ENCODE results near the gene SLC9A9. TPM values are rescaled to one million over a fixed set of nuclear protein-coding genes. Genes with fewer than 3 reads are reported as not detected.

The SLC9A9 gene
- total RNA-seq, 6 experiments from 2014 or later, result 1.3 to 6.3 (median 3.0) TPM

- no peak overlapping the region for H3K4me3 ChIP-seq
- intact Hi-C loops (cut with DNase I), result no loop called here
- no peaks in the 10 kb centered on the region for H3K4me1 ChIP-seq
- no peaks in the 10 kb centered on the region for H3K36me3 ChIP-seq
- no peaks in the 10 kb centered on the region for H3K27me3 ChIP-seq
- WGBS (ENCODE audit: insufficient coverage, low coverage, low lambda C conversion rate, missing lambda C conversion rate), result 21% methylated on average over 6 of the region's 6 CpGs
- no peaks in the 10 kb centered on the region for H3K9me3 ChIP-seq
- H3K27ac ChIP-seq, result peak overlapping the region in 2 of 3 donors; percentile 29 to 62
- DNase-seq, result no peak
- TF ChIP-seq POLR2A (IDR thresholded peaks at IDR 0.05), result no peak
- TF ChIP-seq, protein P1, sequence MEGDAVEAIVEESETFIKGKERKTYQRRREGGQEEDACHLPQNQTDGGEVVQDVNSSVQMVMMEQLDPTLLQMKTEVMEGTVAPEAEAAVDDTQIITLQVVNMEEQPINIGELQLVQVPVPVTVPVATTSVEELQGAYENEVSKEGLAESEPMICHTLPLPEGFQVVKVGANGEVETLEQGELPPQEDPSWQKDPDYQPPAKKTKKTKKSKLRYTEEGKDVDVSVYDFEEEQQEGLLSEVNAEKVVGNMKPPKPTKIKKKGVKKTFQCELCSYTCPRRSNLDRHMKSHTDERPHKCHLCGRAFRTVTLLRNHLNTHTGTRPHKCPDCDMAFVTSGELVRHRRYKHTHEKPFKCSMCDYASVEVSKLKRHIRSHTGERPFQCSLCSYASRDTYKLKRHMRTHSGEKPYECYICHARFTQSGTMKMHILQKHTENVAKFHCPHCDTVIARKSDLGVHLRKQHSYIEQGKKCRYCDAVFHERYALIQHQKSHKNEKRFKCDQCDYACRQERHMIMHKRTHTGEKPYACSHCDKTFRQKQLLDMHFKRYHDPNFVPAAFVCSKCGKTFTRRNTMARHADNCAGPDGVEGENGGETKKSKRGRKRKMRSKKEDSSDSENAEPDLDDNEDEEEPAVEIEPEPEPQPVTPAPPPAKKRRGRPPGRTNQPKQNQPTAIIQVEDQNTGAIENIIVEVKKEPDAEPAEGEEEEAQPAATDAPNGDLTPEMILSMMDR (IDR thresholded peaks at IDR 0.05), result no peak
- peak; percentile 82 to 97 (median 84) for ATAC-seq
Measured at GRCh38 chr3:143443851-143444331, 404.4 kb downstream of the SLC9A9 start.

GRCh38 chr3:143442814-143443447, 405.3 kb downstream of the SLC9A9 start:
- no peak for ATAC-seq
- Histone ChIP-seq H3K4me1 (no peaks in the 10 kb centered on the region), H3K36me3 (no peaks in the 10 kb centered on the region), H3K27me3 (no peaks in the 10 kb centered on the region), H3K9me3 (no peaks in the 10 kb centered on the region), H3K27ac (no peak overlapping the region), H3K4me3 (no peak overlapping the region)
- TF ChIP-seq, protein P1 (IDR thresholded peaks at IDR 0.05), result no peak
- no peak for TF ChIP-seq POLR2A (IDR thresholded peaks at IDR 0.05)
- 73% methylated on average over 3 of the region's 3 CpGs for WGBS (ENCODE audit: insufficient coverage, low coverage, low lambda C conversion rate, missing lambda C conversion rate)
- no peak for DNase-seq
- intact Hi-C loops (cut with DNase I), result no loop called here

- Histone ChIP-seq H3K36me3 (no peaks in the 10 kb centered on the region), H3K4me1 (no peaks in the 10 kb centered on the region), H3K9me3 (no peaks in the 10 kb centered on the region), H3K27me3 (no peaks in the 10 kb centered on the region), H3K27ac (no peak overlapping the region), H3K4me3 (no peak overlapping the region)
- intact Hi-C loops (cut with DNase I), result no loop called here
- ATAC-seq (no peak), DNase-seq (no peak)
- TF ChIP-seq, protein P1 (IDR thresholded peaks at IDR 0.05), result no peak
- TF ChIP-seq POLR2A (IDR thresholded peaks at IDR 0.05), result no peak
- WGBS (ENCODE audit: insufficient coverage, low coverage, low lambda C conversion rate, missing lambda C conversion rate), result 62% methylated on average over 1 of the region's 1 CpG
Measured at GRCh38 chr3:143441516-143442171, 406.6 kb downstream of the SLC9A9 start.

- intact Hi-C loops (cut with DNase I), result no loop called here
- Histone ChIP-seq H3K4me3 (no peak overlapping the region), H3K27ac (no peak overlapping the region), H3K36me3 (no peaks in the 10 kb centered on the region), H3K27me3 (no peaks in the 10 kb centered on the region), H3K9me3 (no peaks in the 10 kb centered on the region), H3K4me1 (no peaks in the 10 kb centered on the region)
- TF ChIP-seq POLR2A (IDR thresholded peaks at IDR 0.05), result no peak
- TF ChIP-seq, protein P1 (IDR thresholded peaks at IDR 0.05), result no peak
- ATAC-seq (no peak), DNase-seq (no peak)
- 55% methylated on average over 1 of the region's 1 CpG for WGBS (ENCODE audit: insufficient coverage, low coverage, low lambda C conversion rate, missing lambda C conversion rate)
Measured at GRCh38 chr3:143439817-143440216, 408.5 kb downstream of the SLC9A9 start.

All from right lobe of liver (tissue), 6 donors.